Muscle of leg (tissue), 11 donors: ENCODE measurements around the gene CATSPER1. TPM values are rescaled to one million over a fixed set of nuclear protein-coding genes. Genes with fewer than 3 reads are reported as not detected.
A peak's percentile ranks its signal among the peaks of the same experiment; 100 is the strongest.

ENCODE experiments used
- DNase-seq: peaks from one replicate; pipeline ENCODE4 v3.0.0; 2013
- H3K27ac ChIP-seq: one replicate; pipeline ENCODE4 v1.5.1; 2013; ENCODE audit warnings: mild to moderate bottlenecking, low read length, control low read depth
- H3K27me3 ChIP-seq: one replicate; pipeline ENCODE4 v1.6.1; 2013; ENCODE audit warnings: low read length; ENCODE audit not compliant: control insufficient read depth, insufficient read depth
- H3K36me3 ChIP-seq: one replicate; pipeline ENCODE4 v1.6.1; 2013; ENCODE audit warnings: low read length; ENCODE audit not compliant: control insufficient read depth, insufficient read depth
- H3K4me1 ChIP-seq: one replicate; pipeline ENCODE4 v1.6.1; 2013; ENCODE audit warnings: low read length; ENCODE audit not compliant: control insufficient read depth, insufficient read depth
- H3K4me3 ChIP-seq: one replicate; pipeline ENCODE4 v1.5.1; 2013; ENCODE audit warnings: low read length, control low read depth
- H3K9me3 ChIP-seq: replicated peaks from 2 replicates; pipeline ENCODE4 v1.6.1; 2013; ENCODE audit warnings: low read depth, low read length; ENCODE audit not compliant: control insufficient read depth
- WGBS: methylation state at CpG from one replicate; pipeline ENCODE4 v1.1.5; 2013; ENCODE audit warnings: missing lambda C conversion rate; ENCODE audit not compliant: insufficient coverage; 5-methylcytosine and 5-hydroxymethylcytosine counted together
- polyA plus RNA-seq, 8 donors: library from polyadenylated mRNA; unstranded; fragments of 120-200 nt; gene quantifications; one replicate each; pipeline versions ENCODE4 v1.2.1 to v1.2.3, GENCODE V29; 2013; ENCODE audit warnings: inconsistent platforms in 1 of 8, low replicate concordance in 1 of 8; ENCODE audit not compliant: insufficient read length in 8 of 8, insufficient read depth in 1 of 8
- total RNA-seq: library from RNA; stranded (reverse); fragments of 120-200 nt; gene quantifications from one replicate; pipeline ENCODE4 v1.2.4, GENCODE V29; 2013

Gene CATSPER1
- total and polyA plus RNA-seq, 9 donors = 0.09 to 0.19 (median 0.16) TPM; not detected in 5

- H3K4me1 ChIP-seq = peaks cover 31% of the 10 kb centered on the region
- peak; percentile 77 for DNase-seq
- 52% methylated on average over 9 of the region's 17 CpGs for WGBS
- H3K4me3 ChIP-seq = no peak overlapping the region
- H3K36me3 ChIP-seq = peaks cover 48% of the 10 kb centered on the region
- H3K27me3 ChIP-seq = no peaks in the 10 kb centered on the region
- peak overlapping the region; percentile 90 for H3K27ac ChIP-seq
- H3K9me3 ChIP-seq = no peaks in the 10 kb centered on the region
Observed at GRCh38 chr11:66068154-66068821, 42.0 kb upstream of the CATSPER1 start.

- H3K4me3 ChIP-seq = no peak overlapping the region
- DNase-seq = no peak
- H3K27ac ChIP-seq = no peak overlapping the region
- no peaks in the 10 kb centered on the region for H3K27me3 ChIP-seq
- no peaks in the 10 kb centered on the region for H3K9me3 ChIP-seq
- H3K4me1 ChIP-seq = peaks cover 31% of the 10 kb centered on the region
- peaks cover 55% of the 10 kb centered on the region for H3K36me3 ChIP-seq
- 80% methylated on average over 4 of the region's 4 CpGs for WGBS
Observed at GRCh38 chr11:66067640-66068039, 41.4 kb upstream of the CATSPER1 start.

- WGBS = 100% methylated on average over 1 of the region's 3 CpGs
- Histone ChIP-seq H3K27me3 (no peaks in the 10 kb centered on the region), H3K27ac (no peak overlapping the region), H3K9me3 (no peaks in the 10 kb centered on the region), H3K36me3 (peaks cover 55% of the 10 kb centered on the region), H3K4me3 (no peak overlapping the region), H3K4me1 (peaks cover 31% of the 10 kb centered on the region)
- no peak for DNase-seq
Observed at GRCh38 chr11:66066751-66067150, 40.5 kb upstream of the CATSPER1 start.

- peaks cover 76% of the 10 kb centered on the region for H3K36me3 ChIP-seq
- DNase-seq = no peak
- no CpG with 5 or more reads among the region's 1 CpG for WGBS
- H3K27me3 ChIP-seq = no peaks in the 10 kb centered on the region
- no peak overlapping the region for H3K27ac ChIP-seq
- H3K4me1 ChIP-seq = peaks cover 21% of the 10 kb centered on the region
- no peak overlapping the region for H3K4me3 ChIP-seq
- no peaks in the 10 kb centered on the region for H3K9me3 ChIP-seq
Observed at GRCh38 chr11:66064571-66064970, 38.3 kb upstream of the CATSPER1 start.

GRCh38 chr11:66063900-66064299, 37.6 kb upstream of the CATSPER1 start:
- no peaks in the 10 kb centered on the region for H3K27me3 ChIP-seq
- no peak overlapping the region for H3K4me3 ChIP-seq
- DNase-seq = no peak
- H3K27ac ChIP-seq = no peak overlapping the region
- peaks cover 14% of the 10 kb centered on the region for H3K4me1 ChIP-seq
- WGBS = 100% methylated on average over 2 of the region's 2 CpGs
- peaks cover 79% of the 10 kb centered on the region for H3K36me3 ChIP-seq
- H3K9me3 ChIP-seq = no peaks in the 10 kb centered on the region

- Histone ChIP-seq H3K27me3 (no peaks in the 10 kb centered on the region), H3K4me3 (no peak overlapping the region), H3K9me3 (no peaks in the 10 kb centered on the region), H3K4me1 (peaks cover 2% of the 10 kb centered on the region), H3K36me3 (peaks cover 77% of the 10 kb centered on the region), H3K27ac (no peak overlapping the region)
- no peak for DNase-seq
- WGBS = no CpG with 5 or more reads among the region's 2 CpGs
Observed at GRCh38 chr11:66062408-66062807, 36.1 kb upstream of the CATSPER1 start.

GRCh38 chr11:66061268-66061667, 35.0 kb upstream of the CATSPER1 start:
- peaks cover 76% of the 10 kb centered on the region for H3K36me3 ChIP-seq

GRCh38 chr11:66059966-66060680, 33.8 kb upstream of the CATSPER1 start:
- peaks cover 78% of the 10 kb centered on the region for H3K36me3 ChIP-seq
- no peak overlapping the region for H3K4me3 ChIP-seq
- no peaks in the 10 kb centered on the region for H3K27me3 ChIP-seq
- H3K9me3 ChIP-seq = no peaks in the 10 kb centered on the region
- H3K27ac ChIP-seq = no peak overlapping the region
- no peaks in the 10 kb centered on the region for H3K4me1 ChIP-seq
- WGBS = 94% methylated on average over 6 of the region's 8 CpGs
- DNase-seq = no peak

More at GRCh38 chr11:66061268-66061667, 35.0 kb upstream of the CATSPER1 start:
- H3K27me3 ChIP-seq = no peaks in the 10 kb centered on the region
- 88% methylated on average over 2 of the region's 6 CpGs for WGBS
- no peak overlapping the region for H3K27ac ChIP-seq
- no peaks in the 10 kb centered on the region for H3K4me1 ChIP-seq
- H3K4me3 ChIP-seq = no peak overlapping the region
- no peak for DNase-seq
- no peaks in the 10 kb centered on the region for H3K9me3 ChIP-seq

- H3K27ac ChIP-seq = no peak overlapping the region
- H3K4me1 ChIP-seq = peaks cover 9% of the 10 kb centered on the region
- no peak for DNase-seq
- no peak overlapping the region for H3K4me3 ChIP-seq
- 21% methylated on average over 4 of the region's 7 CpGs for WGBS
- H3K27me3 ChIP-seq = no peaks in the 10 kb centered on the region
- H3K9me3 ChIP-seq = no peaks in the 10 kb centered on the region
- peaks cover 76% of the 10 kb centered on the region for H3K36me3 ChIP-seq
Observed at GRCh38 chr11:66056501-66056900, 30.2 kb upstream of the CATSPER1 start.

- no peak for DNase-seq
- no peaks in the 10 kb centered on the region for H3K27me3 ChIP-seq
- no peak overlapping the region for H3K4me3 ChIP-seq
- no peak overlapping the region for H3K27ac ChIP-seq
- 100% methylated on average over 3 of the region's 7 CpGs for WGBS
- H3K9me3 ChIP-seq = no peaks in the 10 kb centered on the region
- peaks cover 19% of the 10 kb centered on the region for H3K4me1 ChIP-seq
- peaks cover 62% of the 10 kb centered on the region for H3K36me3 ChIP-seq
Observed at GRCh38 chr11:66055021-66055420, 28.7 kb upstream of the CATSPER1 start.
